Measurements from ENCODE around the gene PCNP. TPM values are rescaled to one million over a fixed set of nuclear protein-coding genes. Genes with fewer than 3 reads are reported as not detected.
"Not testable (repeated sequence)": the region's sequence is repeated elsewhere in the genome, so short reads cannot be mapped to it uniquely, and the experiment has no call there.

Gene PCNP
- total RNA-seq, 2 donors from 2014 or later: 211 to 242 TPM

- H3K4me3 Mint-ChIP-seq: no peak overlapping the region
- ATAC-seq (replicated peaks in 1 of 2): no peak
- H3K9me3 Mint-ChIP-seq: no peaks in the 10 kb centered on the region
- no peak overlapping the region for H3K27ac Mint-ChIP-seq
- peaks cover 0 to 3% of the 10 kb centered on the region in 2 donors for H3K36me3 Mint-ChIP-seq (ENCODE audit: insufficient read depth in 2 of 2)
- no peaks in the 10 kb centered on the region for H3K27me3 Mint-ChIP-seq (ENCODE audit: low read depth)
- H3K4me1 Mint-ChIP-seq (ENCODE audit: low read depth): no peaks in the 10 kb centered on the region
- DNase-seq: no peak
These were observed 55.2 kb downstream of the PCNP start for GRCh38 chr3:101629219-101629618.

GRCh38 chr3:101631098-101631796 lies 57.3 kb downstream of the PCNP start:
- H3K9me3 Mint-ChIP-seq: no peaks in the 10 kb centered on the region
- no peak overlapping the region for H3K27ac Mint-ChIP-seq
- no peaks in the 10 kb centered on the region for H3K27me3 Mint-ChIP-seq (ENCODE audit: low read depth)
- no peak overlapping the region for H3K4me3 Mint-ChIP-seq
- DNase-seq (no peak), ATAC-seq (replicated peaks in 1 of 2) (no peak)
- no peaks in the 10 kb centered on the region for H3K4me1 Mint-ChIP-seq (ENCODE audit: low read depth)
- H3K36me3 Mint-ChIP-seq (ENCODE audit: insufficient read depth in 2 of 2): no peaks in the 10 kb centered on the region

GRCh38 chr3:101631959-101632358 lies 58.0 kb downstream of the PCNP start:
- not testable (repeated sequence) for H3K4me3 Mint-ChIP-seq; H3K9me3 Mint-ChIP-seq; H3K36me3 Mint-ChIP-seq (ENCODE audit: insufficient read depth in 2 of 2)

GRCh38 chr3:101632586-101632985 lies 58.6 kb downstream of the PCNP start:
- ATAC-seq (replicated peaks in 1 of 2) (no peak), DNase-seq (no peak)
- Mint-ChIP-seq H3K4me3 (no peak overlapping the region), H3K27ac (no peak overlapping the region), H3K36me3 (ENCODE audit: insufficient read depth in 2 of 2) (no peaks in the 10 kb centered on the region), H3K4me1 (ENCODE audit: low read depth) (no peaks in the 10 kb centered on the region), H3K27me3 (ENCODE audit: low read depth) (no peaks in the 10 kb centered on the region), H3K9me3 (no peaks in the 10 kb centered on the region)

More at GRCh38 chr3:101631959-101632358, 58.0 kb downstream of the PCNP start:
- H3K27me3 Mint-ChIP-seq (ENCODE audit: low read depth); ATAC-seq (replicated peaks in 1 of 2); H3K4me1 Mint-ChIP-seq (ENCODE audit: low read depth); DNase-seq; H3K27ac Mint-ChIP-seq: not testable (repeated sequence)

- Mint-ChIP-seq H3K36me3 (ENCODE audit: insufficient read depth in 2 of 2) (no peaks in the 10 kb centered on the region), H3K9me3 (no peaks in the 10 kb centered on the region), H3K4me3 (no peak overlapping the region), H3K4me1 (ENCODE audit: low read depth) (no peaks in the 10 kb centered on the region), H3K27ac (no peak overlapping the region), H3K27me3 (ENCODE audit: low read depth) (no peaks in the 10 kb centered on the region)
- ATAC-seq (replicated peaks in 1 of 2) (no peak), DNase-seq (no peak)
These were observed 59.2 kb downstream of the PCNP start for GRCh38 chr3:101633186-101633585.

- H3K4me1 Mint-ChIP-seq (ENCODE audit: low read depth): no peaks in the 10 kb centered on the region
- H3K36me3 Mint-ChIP-seq (ENCODE audit: insufficient read depth in 2 of 2): no peaks in the 10 kb centered on the region
- H3K27me3 Mint-ChIP-seq (ENCODE audit: low read depth): no peaks in the 10 kb centered on the region
- no peak for DNase-seq
- no peak for ATAC-seq (replicated peaks in 1 of 2)
- H3K4me3 Mint-ChIP-seq: no peak overlapping the region
- no peaks in the 10 kb centered on the region for H3K9me3 Mint-ChIP-seq
- no peak overlapping the region for H3K27ac Mint-ChIP-seq
These were observed 60.7 kb downstream of the PCNP start for GRCh38 chr3:101634591-101635196.

- Mint-ChIP-seq H3K27ac (no peak overlapping the region), H3K4me1 (ENCODE audit: low read depth) (no peaks in the 10 kb centered on the region), H3K9me3 (no peaks in the 10 kb centered on the region), H3K27me3 (ENCODE audit: low read depth) (no peaks in the 10 kb centered on the region), H3K36me3 (ENCODE audit: insufficient read depth in 2 of 2) (no peaks in the 10 kb centered on the region), H3K4me3 (no peak overlapping the region)
- DNase-seq: no peak
- no peak for ATAC-seq (replicated peaks in 1 of 2)
These were observed 61.4 kb downstream of the PCNP start for GRCh38 chr3:101635345-101635744.

GRCh38 chr3:101635954-101636798 lies 62.2 kb downstream of the PCNP start:
- no peak overlapping the region for H3K27ac Mint-ChIP-seq
- H3K27me3 Mint-ChIP-seq (ENCODE audit: low read depth): no peaks in the 10 kb centered on the region
- DNase-seq: peak; percentile 79 to 85
- H3K4me3 Mint-ChIP-seq: no peak overlapping the region
- no peaks in the 10 kb centered on the region for H3K9me3 Mint-ChIP-seq
- peak; percentile 93 to 96 for ATAC-seq (replicated peaks in 1 of 2)
- no peaks in the 10 kb centered on the region for H3K36me3 Mint-ChIP-seq (ENCODE audit: insufficient read depth in 2 of 2)
- no peaks in the 10 kb centered on the region for H3K4me1 Mint-ChIP-seq (ENCODE audit: low read depth)

GRCh38 chr3:101637451-101637850 lies 63.5 kb downstream of the PCNP start:
- ATAC-seq (replicated peaks in 1 of 2): no peak
- H3K27me3 Mint-ChIP-seq (ENCODE audit: low read depth): no peaks in the 10 kb centered on the region
- DNase-seq: no peak
- no peaks in the 10 kb centered on the region for H3K4me1 Mint-ChIP-seq (ENCODE audit: low read depth)
- H3K36me3 Mint-ChIP-seq (ENCODE audit: insufficient read depth in 2 of 2): no peaks in the 10 kb centered on the region
- H3K9me3 Mint-ChIP-seq: no peaks in the 10 kb centered on the region
- H3K4me3 Mint-ChIP-seq: no peak overlapping the region
- H3K27ac Mint-ChIP-seq: no peak overlapping the region

- H3K4me1 Mint-ChIP-seq (ENCODE audit: low read depth): peaks cover 5% of the 10 kb centered on the region
- no peaks in the 10 kb centered on the region for H3K36me3 Mint-ChIP-seq (ENCODE audit: insufficient read depth in 2 of 2)
- ATAC-seq (replicated peaks in 1 of 2) (no peak), DNase-seq (no peak)
- no peak overlapping the region for H3K27ac Mint-ChIP-seq
- no peak overlapping the region for H3K4me3 Mint-ChIP-seq
- H3K27me3 Mint-ChIP-seq (ENCODE audit: low read depth): no peaks in the 10 kb centered on the region
- no peaks in the 10 kb centered on the region for H3K9me3 Mint-ChIP-seq
These were observed 64.3 kb downstream of the PCNP start for GRCh38 chr3:101638261-101638745.

GRCh38 chr3:101639280-101639963 lies 65.4 kb downstream of the PCNP start:
- Mint-ChIP-seq H3K4me3 (no peak overlapping the region), H3K27me3 (ENCODE audit: low read depth) (no peaks in the 10 kb centered on the region), H3K4me1 (ENCODE audit: low read depth) (peaks cover 16% of the 10 kb centered on the region), H3K9me3 (no peaks in the 10 kb centered on the region), H3K27ac (no peak overlapping the region), H3K36me3 (ENCODE audit: insufficient read depth in 2 of 2) (no peaks in the 10 kb centered on the region)
- no peak for DNase-seq
- ATAC-seq (replicated peaks in 1 of 2): no peak

- H3K9me3 Mint-ChIP-seq: no peaks in the 10 kb centered on the region
- H3K27me3 Mint-ChIP-seq (ENCODE audit: low read depth): no peaks in the 10 kb centered on the region
- ATAC-seq (replicated peaks in 1 of 2): no peak
- no peak overlapping the region for H3K4me3 Mint-ChIP-seq
- no peak overlapping the region for H3K27ac Mint-ChIP-seq
- DNase-seq: no peak
- peaks cover 25% of the 10 kb centered on the region for H3K4me1 Mint-ChIP-seq (ENCODE audit: low read depth)
- H3K36me3 Mint-ChIP-seq (ENCODE audit: insufficient read depth in 2 of 2): no peaks in the 10 kb centered on the region
These were observed 66.3 kb downstream of the PCNP start for GRCh38 chr3:101640256-101640655.

All from activated T-cell treated with anti-CD3 and anti-CD28 coated beads, Interleukin-2, amount 50 U/mL, for 72 hours (primary cell).